ENCODE results near the gene POLQ.

GRCh38 chr3:121462565-121462964 lies 83.2 kb downstream of the POLQ start:
- TF ChIP-seq POLR2AphosphoS5 (IDR thresholded peaks at IDR 0.05; ENCODE audit: low read depth, low read length) = no peak
- TF ChIP-seq POLR2A (IDR thresholded peaks at IDR 0.05; ENCODE audit: low read depth, low read length) = no peak
- TF ChIP-seq TAF1 (IDR thresholded peaks at IDR 0.05; ENCODE audit: low read depth, low read length) = no peak

All from GM12891 (cell line).